Thyroid gland (tissue), 4 donors: ENCODE measurements around the gene CLTA.

ENCODE experiments used
- POLR2A ChIP-seq, 2 donors: fragments of 450-650 bp; IDR thresholded peaks; one replicate each; pipeline ENCODE4 v1.6.1; 2017; ENCODE audit warnings: antibody characterized with exemption in 2 of 2, mild to moderate bottlenecking in 2 of 2, moderate library complexity in 1 of 2
- TF ChIP-seq, protein P1 (sequence below), 6 experiments: fragments of 200-600 bp in 3 of 6; fragments of 450-650 bp in 3 of 6; sonication (generic) in 3 of 6; IDR thresholded peaks; one replicate each; pipeline ENCODE4 v1.5.1; 2016 to 2019; ENCODE audit warnings: antibody characterized with exemption in 6 of 6, mild to moderate bottlenecking in 2 of 6, inconsistent platforms in 1 of 6, moderate library complexity in 1 of 6

- TF ChIP-seq, protein P1, sequence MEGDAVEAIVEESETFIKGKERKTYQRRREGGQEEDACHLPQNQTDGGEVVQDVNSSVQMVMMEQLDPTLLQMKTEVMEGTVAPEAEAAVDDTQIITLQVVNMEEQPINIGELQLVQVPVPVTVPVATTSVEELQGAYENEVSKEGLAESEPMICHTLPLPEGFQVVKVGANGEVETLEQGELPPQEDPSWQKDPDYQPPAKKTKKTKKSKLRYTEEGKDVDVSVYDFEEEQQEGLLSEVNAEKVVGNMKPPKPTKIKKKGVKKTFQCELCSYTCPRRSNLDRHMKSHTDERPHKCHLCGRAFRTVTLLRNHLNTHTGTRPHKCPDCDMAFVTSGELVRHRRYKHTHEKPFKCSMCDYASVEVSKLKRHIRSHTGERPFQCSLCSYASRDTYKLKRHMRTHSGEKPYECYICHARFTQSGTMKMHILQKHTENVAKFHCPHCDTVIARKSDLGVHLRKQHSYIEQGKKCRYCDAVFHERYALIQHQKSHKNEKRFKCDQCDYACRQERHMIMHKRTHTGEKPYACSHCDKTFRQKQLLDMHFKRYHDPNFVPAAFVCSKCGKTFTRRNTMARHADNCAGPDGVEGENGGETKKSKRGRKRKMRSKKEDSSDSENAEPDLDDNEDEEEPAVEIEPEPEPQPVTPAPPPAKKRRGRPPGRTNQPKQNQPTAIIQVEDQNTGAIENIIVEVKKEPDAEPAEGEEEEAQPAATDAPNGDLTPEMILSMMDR (IDR thresholded peaks at IDR 0.05) = no peak
- TF ChIP-seq POLR2A (IDR thresholded peaks at IDR 0.05) = no peak
Measured at GRCh38 chr9:36170531-36170930, 20.2 kb upstream of the CLTA start.
